CD4-positive, alpha-beta T cell treated with Interleukin-17A for 1 hour (primary cell): ENCODE measurements around the gene PAFAH1B2.
"Not testable (repeated sequence)": the region's sequence is repeated elsewhere in the genome, so short reads cannot be mapped to it uniquely, and the experiment has no call there.

Experiments used
- DNase-seq: peaks from one replicate; pipeline ENCODE4 v3.0.0-alpha.2; 2020

The PAFAH1B2 gene

GRCh38 chr11:117143871-117144476, at the start of gene PAFAH1B2:
Gene PAFAH1B2, plus strand, starts transcription at chr11:117144287. Its CDS starts 8,161 bp downstream, at chr11:117152448.
- DNase-seq, result peak; percentile 96

DNA sequence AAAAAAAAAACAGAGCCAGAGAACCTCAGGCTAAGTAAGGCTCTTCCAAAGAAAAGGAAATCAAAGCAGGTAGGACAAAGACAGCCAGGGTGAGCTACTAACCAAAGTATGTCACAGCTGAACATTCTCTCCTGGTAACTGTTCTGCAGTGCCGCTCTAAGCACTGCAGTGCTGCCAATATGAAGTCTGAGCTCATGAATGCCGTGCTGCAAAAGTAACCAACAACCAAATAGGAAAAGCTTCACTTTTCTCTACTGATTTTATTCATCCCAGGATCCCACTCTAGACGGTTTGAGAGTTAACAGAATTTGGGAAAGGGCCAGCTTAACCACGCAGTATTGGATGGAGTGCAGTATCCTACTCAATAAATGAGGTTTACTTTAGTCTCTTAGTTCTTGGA, 49.3 kb upstream of the PAFAH1B2 start:
- peak; percentile 30 for DNase-seq

DNA sequence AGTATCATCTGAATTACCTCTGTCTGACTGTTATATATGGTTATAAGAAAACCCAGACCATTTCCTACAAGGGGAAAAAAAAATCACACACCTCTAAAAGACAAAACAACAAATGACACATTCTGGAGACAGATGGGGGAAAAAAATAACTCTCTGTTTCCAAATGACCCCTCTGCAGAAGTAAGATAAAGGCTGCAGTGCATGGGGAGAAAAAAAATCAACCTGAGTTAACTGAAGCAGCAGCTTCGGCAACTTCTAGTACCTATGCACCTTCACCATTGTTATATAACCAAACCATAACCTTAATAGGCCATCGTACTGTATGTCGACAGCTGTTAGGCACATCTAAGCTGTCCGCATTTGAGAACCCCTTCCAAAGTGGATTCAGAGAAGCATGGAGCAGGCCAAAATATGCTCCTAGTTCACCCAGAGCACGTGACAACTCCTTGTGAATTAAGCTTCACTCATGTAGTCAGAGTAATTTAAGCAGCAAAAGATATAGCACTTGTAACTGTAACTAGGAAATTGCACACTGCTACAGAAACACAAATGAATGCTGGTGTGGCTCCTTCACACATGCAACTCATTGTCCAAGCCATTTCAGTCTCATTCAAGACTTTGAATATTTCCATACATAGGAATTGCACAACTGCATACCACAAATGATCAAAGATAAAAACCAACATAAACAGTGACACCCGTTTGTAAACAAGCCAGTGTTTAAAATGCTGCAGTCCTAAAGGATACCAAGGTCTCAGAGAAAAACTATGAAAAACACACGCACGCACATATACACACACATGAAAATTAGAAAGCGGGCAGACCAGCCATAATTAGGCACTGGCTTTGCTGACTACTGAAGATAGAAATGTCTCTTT, 48.6 kb upstream of the PAFAH1B2 start:
- DNase-seq, result peak; percentile 53

DNA sequence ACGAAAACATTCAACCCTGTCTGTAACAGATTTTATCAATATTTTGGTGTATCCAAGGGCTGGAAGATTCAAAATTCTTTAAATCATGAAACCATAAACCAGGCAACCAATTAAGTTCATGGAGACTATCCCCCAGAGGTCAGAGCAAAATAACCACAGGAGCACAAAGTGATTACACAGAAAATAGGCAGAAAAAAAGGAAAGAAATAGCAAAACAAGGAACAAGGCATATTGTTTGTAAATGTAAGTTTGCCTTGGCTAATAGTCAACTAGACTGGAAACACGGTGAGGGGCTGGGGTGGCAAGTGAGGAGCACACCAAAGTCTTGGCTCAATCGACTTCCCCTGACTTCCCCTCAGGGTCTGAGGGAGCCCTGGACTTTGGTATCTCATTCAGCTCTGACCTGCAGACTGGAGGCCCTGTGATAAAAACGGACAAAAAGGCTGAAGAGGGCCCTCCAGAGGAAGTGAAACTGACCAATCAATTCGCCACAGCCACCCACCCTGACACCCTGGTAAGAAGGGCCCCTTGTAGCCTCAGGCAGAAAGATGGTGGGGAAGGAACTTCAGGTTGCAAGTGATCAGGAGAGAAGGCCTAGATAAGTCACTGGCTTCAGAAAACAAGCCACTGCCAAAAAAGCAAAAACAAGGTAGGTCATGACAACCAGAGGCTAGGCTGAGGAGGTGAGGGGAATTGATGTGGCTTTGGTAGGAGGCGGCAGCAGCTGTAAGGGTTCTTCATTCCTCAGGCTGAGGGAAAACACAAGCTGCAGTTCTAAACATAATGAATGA, 47.7 kb upstream of the PAFAH1B2 start:
- DNase-seq, result peak; percentile 82

DNA sequence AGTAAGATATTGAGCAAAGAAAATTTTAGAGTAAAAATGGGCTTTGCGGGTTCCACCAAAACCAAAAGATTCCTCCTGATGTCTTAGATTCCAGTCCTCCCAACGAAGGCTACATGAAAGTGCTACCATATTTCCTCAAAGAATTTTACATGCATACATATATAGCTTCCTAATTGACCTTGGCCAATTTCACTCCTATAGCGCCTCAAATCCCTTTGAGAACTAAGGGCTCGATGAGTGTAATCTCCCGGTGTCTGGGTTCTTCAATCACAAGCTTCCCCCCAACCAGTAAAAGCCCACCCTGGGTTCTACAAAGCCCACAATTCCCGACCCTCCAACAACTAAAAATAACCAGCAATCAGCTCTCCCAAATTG, 47.1 kb upstream of the PAFAH1B2 start:
- DNase-seq, result no peak

DNA sequence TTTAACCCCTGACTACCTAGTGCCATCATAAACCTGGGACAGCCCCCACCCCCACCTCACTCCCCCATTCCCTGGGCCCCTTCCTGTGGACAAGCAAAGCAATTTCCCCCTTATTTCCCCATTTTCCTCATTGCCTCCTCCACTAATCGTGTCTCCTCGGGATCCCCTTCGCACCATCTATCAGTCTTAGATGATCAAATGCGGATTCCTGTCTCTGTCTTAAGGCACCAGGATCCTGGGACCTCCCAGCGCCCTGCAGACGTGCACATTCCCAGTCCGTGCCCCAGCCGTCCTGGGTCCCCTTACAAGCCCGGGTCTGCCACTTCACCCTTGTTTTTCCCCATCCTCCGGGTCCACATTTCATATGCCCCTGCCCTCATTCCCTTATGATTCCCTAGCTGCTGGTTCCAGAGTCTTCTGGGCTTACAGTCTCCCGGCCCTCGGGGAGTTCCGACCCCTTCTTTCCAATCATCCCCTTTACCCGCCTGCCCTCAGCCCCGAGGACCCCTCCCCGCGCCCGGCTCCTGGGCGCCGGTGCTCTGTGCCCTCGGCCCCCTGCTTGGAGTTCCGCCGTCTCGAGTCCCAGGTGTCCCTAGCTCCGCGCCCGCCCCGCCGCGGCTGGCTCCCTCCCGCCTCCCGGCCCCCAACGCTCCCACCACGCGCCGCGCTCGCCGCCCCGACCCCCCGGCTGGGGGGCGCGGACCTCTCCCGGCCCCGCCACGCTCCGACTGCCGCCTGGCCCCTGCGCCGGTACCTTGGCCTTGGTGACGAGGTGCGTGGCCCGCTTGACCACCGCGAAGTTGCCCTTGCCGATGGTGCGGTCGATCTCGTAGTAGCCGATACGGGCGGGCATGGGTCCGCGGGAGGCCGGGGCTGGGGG, 46.5 kb upstream of the PAFAH1B2 start:
- no peak for DNase-seq

- DNase-seq, result peak; percentile 95
These were observed 45.5 kb upstream of the PAFAH1B2 start, which contains the start of gene SIK3 for GRCh38 chr11:117098269-117099232. Gene SIK3, minus strand, starts transcription at chr11:117098428. Its CDS starts 13 bp downstream, at chr11:117098415.

GRCh38 chr11:117099696-117100095, 44.4 kb upstream of the PAFAH1B2 start:
- DNase-seq, result no peak

DNA sequence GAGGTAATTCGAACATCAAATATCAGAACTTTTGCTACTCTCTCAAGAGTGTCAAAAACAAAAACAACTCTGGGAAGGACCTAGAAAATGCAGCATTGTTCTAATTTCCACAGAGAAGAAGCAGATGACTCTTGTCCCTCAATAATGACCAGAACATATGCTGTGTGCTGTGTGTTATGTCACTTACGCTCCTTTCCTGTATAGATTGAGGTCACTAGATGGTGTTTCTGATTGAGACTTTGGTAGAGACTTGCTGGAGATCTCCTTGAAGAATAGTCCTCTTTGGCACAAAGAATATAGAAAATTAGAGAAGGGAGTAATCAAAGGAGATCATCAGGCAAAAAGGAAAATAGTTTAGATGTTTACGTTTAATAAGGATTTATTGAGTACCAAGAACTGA, 43.5 kb upstream of the PAFAH1B2 start:
- DNase-seq, result no peak

GRCh38 chr11:117107701-117108590, 36.1 kb upstream of the PAFAH1B2 start:
- no peak for DNase-seq

GRCh38 chr11:117110294-117110950, 33.7 kb upstream of the PAFAH1B2 start:
- no peak for DNase-seq

DNA sequence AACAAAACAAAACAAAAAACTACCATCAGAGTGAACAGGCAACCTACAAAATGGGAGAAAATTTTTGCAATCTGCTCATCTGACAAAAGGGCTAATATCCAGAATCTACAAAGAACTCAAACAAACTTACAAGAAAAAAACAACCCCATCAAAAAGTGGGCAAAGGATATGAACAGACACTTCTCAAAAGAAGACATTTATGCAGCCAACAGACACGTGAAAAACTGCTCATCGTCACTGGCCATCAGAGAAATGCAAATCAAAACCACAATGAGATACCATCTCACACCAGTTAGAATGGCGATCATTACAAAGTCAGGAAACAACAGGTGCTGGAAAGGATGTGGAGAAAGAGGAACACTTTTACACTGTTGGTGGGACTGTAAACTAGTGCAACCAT, 31.6 kb upstream of the PAFAH1B2 start:
- DNase-seq, result not testable (repeated sequence)

- DNase-seq, result not testable (repeated sequence)
These were observed 31.1 kb upstream of the PAFAH1B2 start for GRCh38 chr11:117112939-117113338.

- no peak for DNase-seq
These were observed 26.4 kb upstream of the PAFAH1B2 start for GRCh38 chr11:117117681-117118080.

DNA sequence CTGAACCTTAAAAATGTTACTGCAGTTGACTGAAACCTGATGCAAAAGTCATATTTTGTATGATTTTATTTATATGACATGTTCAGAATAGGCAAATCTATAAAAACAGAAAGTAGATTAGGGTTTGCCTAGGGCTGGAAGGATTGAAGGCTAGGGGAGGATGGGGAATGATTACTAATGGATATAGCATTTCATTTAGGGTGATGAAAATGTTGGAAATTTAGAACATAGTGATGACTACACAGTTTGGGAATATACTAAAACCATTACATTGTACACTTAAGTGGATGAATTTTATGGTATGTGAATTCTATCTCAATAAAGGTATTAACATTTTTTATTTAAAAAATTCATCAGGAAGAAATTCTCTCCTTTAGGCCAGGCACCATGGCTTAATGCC, 22.9 kb upstream of the PAFAH1B2 start:
- no peak for DNase-seq

- no peak for DNase-seq
These were observed 21.5 kb upstream of the PAFAH1B2 start for GRCh38 chr11:117122556-117122955.

DNA sequence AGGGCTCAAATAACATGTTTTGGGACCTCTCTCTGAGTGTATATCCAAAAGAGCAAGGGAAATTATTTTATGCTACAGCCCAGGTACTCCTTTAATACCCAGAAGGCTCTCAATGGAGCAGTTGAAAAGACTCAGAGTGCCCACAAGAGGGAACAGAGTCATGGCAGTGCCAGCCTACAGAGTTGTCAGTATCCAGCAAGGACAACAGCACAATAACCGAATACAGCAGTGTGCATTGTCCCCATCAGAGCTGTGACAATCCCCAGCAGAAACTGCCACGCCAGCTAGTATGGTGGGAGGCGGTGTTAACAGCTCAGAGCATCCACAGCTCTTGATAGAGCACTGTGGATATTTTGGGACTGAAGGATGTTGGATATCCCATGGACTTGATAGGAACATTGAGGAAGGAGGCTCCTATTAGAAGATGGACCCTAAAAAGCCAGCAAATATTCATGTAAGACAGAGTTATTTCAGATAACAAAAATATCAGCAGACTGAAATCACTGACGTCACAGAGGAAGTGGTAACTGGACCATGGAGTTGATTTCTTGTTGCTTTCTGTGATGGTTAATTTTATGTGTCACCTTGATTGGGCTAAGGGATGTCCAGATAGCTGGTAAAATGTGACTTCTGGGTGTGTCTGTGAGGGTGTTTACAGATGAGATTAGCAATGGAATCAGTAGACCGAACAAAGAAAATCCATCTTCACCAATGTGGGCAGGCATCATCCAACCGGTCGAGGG, 17.7 kb upstream of the PAFAH1B2 start:
- no peak for DNase-seq

DNA sequence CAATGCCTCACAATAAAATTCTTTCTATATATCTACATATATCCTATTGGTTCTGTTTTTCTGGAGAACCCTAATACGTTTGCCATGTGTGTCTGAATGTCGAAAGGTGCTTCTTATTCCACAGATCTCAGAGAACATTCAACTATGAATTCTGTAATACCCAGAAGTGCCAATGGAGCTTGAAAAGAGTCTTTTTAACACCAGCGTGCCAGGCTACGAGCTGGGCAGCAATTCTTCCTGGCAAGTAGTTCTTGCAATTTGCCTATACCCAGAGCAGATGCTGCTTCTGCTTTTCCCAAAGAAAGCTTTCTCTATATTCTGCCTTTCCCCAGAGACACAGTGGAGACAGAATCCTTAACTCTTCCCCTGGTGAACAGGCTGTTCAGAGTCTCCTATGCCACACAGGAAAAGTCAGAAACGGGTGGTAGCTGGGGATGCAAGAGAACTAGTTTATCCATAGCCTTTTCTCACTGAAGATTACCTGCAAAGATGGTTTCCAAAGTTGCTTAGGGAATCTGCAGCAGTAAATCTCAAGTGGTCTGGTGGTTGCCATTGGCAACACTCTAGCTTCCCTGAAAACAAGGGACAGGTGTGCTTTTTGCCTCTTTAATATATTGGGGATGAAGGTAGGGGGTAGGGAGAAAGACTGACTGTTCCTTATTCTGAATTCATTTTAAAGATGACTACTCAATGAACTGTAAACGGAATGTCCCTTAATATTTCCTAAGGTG, 16.8 kb upstream of the PAFAH1B2 start:
- DNase-seq, result no peak
